Coronary artery (tissue), 2 donors: Measurements from ENCODE around the gene SPNS3.

Experiments used
- DNase-seq: peaks from one replicate; pipeline ENCODE4 v3.0.0-alpha.2; 2017; ENCODE audit warnings: low spot score
- H3K27ac ChIP-seq, 2 donors: fragments of 200-600 bp; sonication (generic); one replicate each; pipeline ENCODE4 v1.5.1; 2016 to 2019
- H3K4me3 ChIP-seq: fragments of 200-600 bp; sonication (generic); 2 replicates; pipeline ENCODE4 v1.5.1; 2016; ENCODE audit warnings: mild to moderate bottlenecking, moderate library complexity
- CTCF ChIP-seq: fragments of 200-600 bp; sonication (generic); IDR thresholded peaks from one replicate; pipeline ENCODE4 v1.5.1; 2019; ENCODE audit warnings: antibody characterized with exemption

SPNS3 gene

GRCh38 chr17:4465786-4466185 is 32.0 kb downstream of the SPNS3 start:
- TF ChIP-seq CTCF: no peak
- no peak for DNase-seq
- no peak overlapping the region for H3K4me3 ChIP-seq
- no peak overlapping the region for H3K27ac ChIP-seq

DNA sequence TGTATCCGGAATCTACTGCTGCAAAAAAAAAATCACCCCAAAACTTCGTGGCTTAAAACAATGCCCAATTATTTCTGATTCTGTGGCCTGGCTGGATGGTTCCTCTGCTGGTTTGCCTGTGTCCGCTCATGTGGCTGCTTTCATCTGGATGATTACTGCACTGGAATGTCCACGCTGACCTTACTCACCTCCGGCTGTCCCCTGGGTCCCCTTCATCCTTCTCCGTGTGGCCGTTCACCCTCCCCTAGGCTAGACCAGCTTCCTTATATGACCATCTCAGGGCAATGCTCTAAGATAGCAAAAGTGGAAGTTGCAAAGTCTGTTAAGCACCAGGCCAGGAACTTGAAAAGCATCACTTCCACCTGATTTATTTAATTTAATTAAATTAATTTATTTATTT is 33.5 kb downstream of the SPNS3 start:
- Histone ChIP-seq H3K4me3 (no peak overlapping the region), H3K27ac (no peak overlapping the region)
- no peak for DNase-seq
- no peak for TF ChIP-seq CTCF

DNA sequence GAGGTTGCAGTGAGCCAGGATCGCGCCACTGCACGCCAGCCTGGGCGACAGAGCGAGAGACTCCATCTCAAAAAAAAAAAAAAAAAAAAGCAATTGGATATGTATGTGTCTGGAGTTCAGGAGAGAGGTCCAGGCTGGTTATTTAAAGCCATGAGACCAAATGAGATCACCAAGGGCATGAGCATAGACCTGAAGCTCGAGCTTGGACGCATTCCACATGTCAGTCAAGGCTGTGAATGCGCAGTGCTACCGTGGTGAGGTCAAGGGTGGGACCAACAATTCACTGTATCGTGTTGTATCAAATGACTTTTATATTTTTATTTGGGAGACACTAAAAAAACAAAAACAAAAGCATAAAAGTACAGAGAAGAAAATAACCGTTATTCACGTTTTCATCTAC is 35.8 kb downstream of the SPNS3 start:
- H3K4me3 ChIP-seq: no peak overlapping the region
- no peak for TF ChIP-seq CTCF
- H3K27ac ChIP-seq: no peak overlapping the region
- DNase-seq: no peak

DNA sequence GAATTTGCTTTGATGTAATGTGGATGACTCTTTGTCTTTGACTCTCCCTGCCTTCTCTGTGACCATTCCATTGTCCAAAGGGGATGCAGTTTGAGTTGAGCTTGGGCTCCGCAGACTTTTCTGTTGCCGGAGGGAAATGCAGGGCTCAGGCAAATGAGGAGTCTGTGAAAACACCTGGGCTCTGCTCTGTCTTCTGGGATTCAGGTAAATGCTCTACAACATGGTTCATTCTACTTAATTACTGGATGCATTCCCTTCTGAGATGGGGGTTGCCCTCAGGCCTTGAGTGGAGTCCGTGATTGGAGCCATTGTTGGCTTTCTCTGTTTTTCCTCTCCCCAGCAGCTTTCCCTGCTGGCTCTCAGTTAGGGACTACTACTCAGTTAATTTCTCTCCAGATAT is 38.5 kb downstream of the SPNS3 start:
- DNase-seq: no peak
- H3K27ac ChIP-seq: no peak overlapping the region
- no peak for TF ChIP-seq CTCF
- no peak overlapping the region for H3K4me3 ChIP-seq

DNA sequence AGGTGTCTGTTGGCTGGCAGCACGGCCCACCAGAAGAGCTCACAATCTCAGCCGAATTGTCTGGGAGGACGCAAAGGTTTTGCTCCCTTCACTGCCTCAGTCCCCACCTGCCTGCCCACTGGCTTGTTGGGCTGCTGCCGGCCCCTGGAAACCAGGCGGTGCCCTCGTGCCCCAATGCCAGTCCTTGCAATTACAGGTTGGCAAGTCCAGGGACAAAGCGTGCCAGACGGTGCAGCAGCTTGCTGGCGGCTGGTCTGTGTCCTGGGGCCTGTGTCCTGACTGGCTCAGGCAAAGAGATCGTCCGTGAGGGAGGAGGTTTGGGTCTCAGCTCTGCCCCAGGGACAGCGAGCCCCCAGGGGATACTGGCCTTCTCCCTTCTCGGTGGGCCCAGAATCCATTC is 40.4 kb downstream of the SPNS3 start:
- Histone ChIP-seq H3K4me3 (no peak overlapping the region), H3K27ac (no peak overlapping the region)
- no peak for TF ChIP-seq CTCF
- no peak for DNase-seq

- no peak for TF ChIP-seq CTCF
- Histone ChIP-seq H3K27ac (no peak overlapping the region), H3K4me3 (no peak overlapping the region)
Observed at GRCh38 chr17:4475001-4475400, 41.3 kb downstream of the SPNS3 start.

GRCh38 chr17:4475463-4475862 is 41.7 kb downstream of the SPNS3 start:
- no peak overlapping the region for H3K4me3 ChIP-seq
- no peak overlapping the region for H3K27ac ChIP-seq
- no peak for TF ChIP-seq CTCF
- no peak for DNase-seq

More at GRCh38 chr17:4475001-4475400, 41.3 kb downstream of the SPNS3 start:
- DNase-seq: no peak
